GM12891 (cell line): ENCODE measurements around the gene ZNF365.
"Not testable (repeated sequence)": the region's sequence is repeated elsewhere in the genome, so short reads cannot be mapped to it uniquely, and the experiment has no call there.

ENCODE experiments used
- DNase-seq: peaks from one replicate; pipeline ENCODE4 v3.0.0; 2011; ENCODE audit warnings: low spot score; ENCODE audit not compliant: insufficient read length
- FAIRE-seq: peaks from 2 replicates; lab custom pipeline; 2011; peaks lifted over from hg19 to GRCh38; lab: Jason Lieb, UNC
- PAX5 ChIP-seq: IDR thresholded peaks from 2 replicates; pipeline ENCODE4 v1.6.1; 2011; ENCODE audit warnings: low read length, moderate library complexity, mild to moderate bottlenecking; ENCODE audit not compliant: insufficient read depth, severe bottlenecking
- POLR2A ChIP-seq: IDR thresholded peaks from 2 replicates; pipeline ENCODE4 v1.6.1; 2011; ENCODE audit warnings: low read depth, low read length, control low read depth
- POLR2AphosphoS5 ChIP-seq: IDR thresholded peaks from 2 replicates; pipeline ENCODE4 v1.6.1; 2011; ENCODE audit warnings: low read depth, low read length, control low read depth
- POU2F2 ChIP-seq: IDR thresholded peaks from 2 replicates; pipeline ENCODE4 v1.6.1; 2011; ENCODE audit warnings: low read depth, mild to moderate bottlenecking, control low read depth, low read length, moderate library complexity
- SPI1 ChIP-seq: IDR thresholded peaks from 2 replicates; pipeline ENCODE4 v1.6.1; 2011; ENCODE audit warnings: low read depth, low read length, control low read depth
- TAF1 ChIP-seq: IDR thresholded peaks from 2 replicates; pipeline ENCODE4 v1.6.1; 2011; ENCODE audit warnings: low read depth, low read length, control low read depth

ZNF365 gene

DNA sequence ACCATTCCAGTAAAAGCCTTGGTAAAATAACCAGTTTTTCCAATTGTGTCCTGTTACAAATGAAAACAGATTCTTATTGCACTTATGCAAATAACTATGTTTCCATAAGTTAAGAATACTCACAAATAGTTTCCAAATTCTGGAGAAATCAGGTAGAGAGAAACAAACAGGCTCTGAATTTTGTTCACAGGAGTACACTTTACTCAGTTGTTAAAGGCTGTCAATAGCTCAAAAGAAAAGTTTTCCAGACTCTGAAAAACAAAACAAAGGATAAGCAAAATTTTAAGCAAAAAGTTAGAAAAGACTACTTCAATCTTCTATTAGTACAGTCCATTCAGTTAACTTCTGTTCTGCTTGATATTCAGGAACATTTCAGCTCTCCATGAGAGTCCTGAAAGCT, 32.8 kb upstream of the ZNF365 start:
- DNase-seq (no peak), FAIRE-seq (no peak)
- TF ChIP-seq POU2F2 (no peak), PAX5 (no peak), POLR2A (no peak), TAF1 (no peak), POLR2AphosphoS5 (no peak), SPI1 (no peak)

DNA sequence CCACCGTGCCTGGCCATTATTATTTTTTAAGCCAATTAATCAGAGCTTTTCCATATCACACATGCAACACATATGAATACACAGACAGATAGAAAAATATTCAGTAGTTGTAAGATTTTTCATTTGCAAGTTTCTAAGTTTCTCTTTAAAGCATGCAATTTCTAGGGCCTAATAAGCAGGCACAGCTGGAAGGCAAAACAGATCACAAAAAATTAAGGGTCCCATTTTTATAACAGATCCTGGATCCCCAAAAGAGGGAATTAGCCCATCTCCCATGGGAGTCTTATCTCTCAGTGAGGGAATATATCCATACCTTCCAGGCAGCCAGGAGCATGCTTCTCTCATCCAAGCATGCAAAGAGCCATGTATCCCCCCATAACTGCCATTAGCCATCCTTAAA, 31.2 kb upstream of the ZNF365 start:
- no peak for DNase-seq
- FAIRE-seq = no peak
- TF ChIP-seq POU2F2 (no peak), PAX5 (no peak), POLR2A (no peak), POLR2AphosphoS5 (no peak), TAF1 (no peak), SPI1 (no peak)

DNA sequence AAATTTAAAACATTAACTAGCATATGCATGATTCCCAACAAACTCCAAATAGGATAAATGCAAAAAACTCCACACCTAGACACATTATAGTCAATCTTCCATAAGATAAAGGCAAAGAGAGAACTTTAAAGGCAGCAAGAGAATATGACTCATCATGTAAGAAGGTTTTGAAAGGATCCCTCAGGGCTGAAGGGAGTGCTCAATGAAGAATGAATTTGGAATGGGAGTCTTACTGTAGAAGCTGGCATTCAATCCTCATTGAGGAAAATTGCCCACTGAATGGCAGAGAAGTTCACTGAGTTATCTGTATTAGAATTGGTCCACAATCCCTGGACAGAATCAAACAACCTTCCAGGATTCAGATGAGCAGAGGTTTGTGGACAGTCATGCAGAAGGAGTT, 26.1 kb upstream of the ZNF365 start:
- no peak for FAIRE-seq

DNA sequence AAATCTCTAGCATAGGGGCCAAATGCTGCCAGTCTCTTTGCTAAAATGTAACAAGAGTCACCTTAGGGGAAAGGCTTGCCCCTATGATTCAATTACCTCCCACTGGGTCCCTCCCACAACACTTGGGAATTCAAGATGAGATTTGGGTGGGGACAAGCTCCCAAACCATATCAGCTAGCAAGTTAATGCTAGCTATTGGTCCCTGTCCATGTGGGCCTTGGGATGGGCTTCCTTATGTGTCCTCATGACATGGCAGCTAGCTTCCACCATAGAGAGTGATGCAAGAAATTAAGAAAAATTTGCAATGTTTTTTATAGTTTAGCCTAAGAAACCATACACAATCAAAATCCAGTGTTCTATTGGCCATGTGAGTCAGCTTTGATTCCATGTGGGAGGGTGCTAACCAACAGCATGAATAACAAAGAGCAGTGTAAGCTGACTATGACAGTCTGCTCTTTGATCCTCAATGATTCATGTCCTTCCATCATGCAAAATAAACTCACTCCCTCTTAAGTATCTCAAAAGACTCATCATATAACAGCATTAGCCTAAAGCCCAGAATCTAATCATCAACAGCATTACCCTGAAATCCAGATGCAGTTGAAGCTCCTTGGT, 21.7 kb upstream of the ZNF365 start:
- FAIRE-seq = no peak
- TF ChIP-seq TAF1 (no peak), POU2F2 (no peak), PAX5 (no peak), SPI1 (no peak)
- DNase-seq = no peak

More for the DNA sequence above, 26.1 kb upstream of the ZNF365 start:
- TF ChIP-seq POLR2AphosphoS5 (no peak), POU2F2 (no peak), SPI1 (no peak), TAF1 (no peak), PAX5 (no peak), POLR2A (no peak)
- DNase-seq = no peak

DNA sequence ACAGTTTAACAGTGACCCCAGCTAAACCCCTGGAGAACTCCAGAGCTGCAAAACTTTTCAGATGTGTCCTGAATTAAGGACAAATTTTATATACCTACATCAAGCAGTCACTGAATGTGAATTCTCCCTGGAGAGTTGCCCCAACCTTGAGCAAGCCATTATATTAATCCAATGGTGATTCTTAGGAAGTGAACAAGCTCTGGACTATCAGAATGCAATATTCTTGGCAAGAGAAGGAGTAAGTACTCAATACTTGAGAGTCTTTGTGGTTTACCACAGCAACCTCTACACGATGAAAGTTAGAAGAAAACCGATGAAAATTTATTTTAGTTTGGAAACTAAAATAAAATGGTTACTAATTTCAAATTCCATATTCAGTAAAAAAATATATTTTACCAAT, 19.3 kb upstream of the ZNF365 start:
- DNase-seq (no peak), FAIRE-seq (no peak)

DNA sequence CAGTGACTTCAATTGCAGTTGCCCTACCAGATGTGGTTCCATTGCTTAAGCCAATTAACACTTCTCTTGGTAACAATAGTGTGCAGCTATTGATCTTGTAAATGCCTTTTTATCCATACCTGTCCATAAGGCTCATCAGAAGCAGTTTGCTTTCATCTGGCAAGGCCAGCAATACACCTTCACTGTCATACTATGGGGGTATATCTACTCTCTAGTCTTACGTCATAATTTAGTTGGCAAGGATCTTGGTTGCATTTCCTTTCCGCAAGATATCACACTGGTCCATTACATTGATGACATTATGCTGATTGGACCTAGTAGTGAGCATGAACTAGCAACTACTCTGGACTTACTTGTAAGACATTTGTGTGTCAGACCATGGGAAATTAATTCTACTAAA, 17.7 kb upstream of the ZNF365 start:
- FAIRE-seq = no peak
- TF ChIP-seq POU2F2 (no peak), PAX5 (no peak)
- DNase-seq = no peak

More for the DNA sequence above, 19.3 kb upstream of the ZNF365 start:
- TF ChIP-seq POLR2AphosphoS5 (no peak), POLR2A (no peak), POU2F2 (no peak), TAF1 (no peak), PAX5 (no peak), SPI1 (no peak)

DNA sequence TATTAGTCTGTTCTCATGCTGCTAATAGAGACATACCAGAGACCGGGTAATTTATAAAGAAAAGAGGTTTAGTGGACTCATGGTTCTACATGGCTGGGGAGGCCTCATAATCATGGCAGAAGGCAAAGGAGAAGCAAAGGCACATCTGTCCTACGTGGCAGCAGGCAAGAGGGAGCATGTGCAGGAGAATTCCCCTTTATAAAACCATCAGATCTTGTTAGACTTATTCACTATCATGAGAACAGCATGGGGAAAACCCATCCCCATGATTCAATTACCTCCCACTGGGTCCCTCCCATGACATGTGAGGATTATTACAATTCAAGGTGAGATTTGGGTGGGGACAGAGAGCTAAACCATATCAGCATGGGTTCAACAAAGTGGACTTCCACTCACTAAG, 16.0 kb upstream of the ZNF365 start:
- not testable (repeated sequence) for DNase-seq, FAIRE-seq

DNA sequence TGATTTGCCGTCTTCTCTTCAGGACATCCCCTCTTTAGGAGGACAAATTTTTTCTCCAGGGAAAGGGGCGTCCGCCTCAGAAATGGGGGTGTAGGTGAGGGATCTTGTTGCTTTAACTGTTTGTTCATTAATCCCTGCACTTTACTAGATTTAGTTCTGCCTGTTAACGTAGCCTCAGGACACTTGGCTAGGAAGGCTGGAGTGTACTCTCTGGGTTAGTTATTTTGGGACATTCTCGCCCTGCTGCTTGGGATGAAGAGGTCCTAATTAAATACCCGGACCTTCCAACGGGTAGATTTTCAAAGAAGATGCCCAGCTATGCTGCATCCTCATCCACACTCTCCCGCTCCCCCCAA, 552 bp upstream of the ZNF365 start:
- no peak for FAIRE-seq
- DNase-seq = no peak

DNA sequence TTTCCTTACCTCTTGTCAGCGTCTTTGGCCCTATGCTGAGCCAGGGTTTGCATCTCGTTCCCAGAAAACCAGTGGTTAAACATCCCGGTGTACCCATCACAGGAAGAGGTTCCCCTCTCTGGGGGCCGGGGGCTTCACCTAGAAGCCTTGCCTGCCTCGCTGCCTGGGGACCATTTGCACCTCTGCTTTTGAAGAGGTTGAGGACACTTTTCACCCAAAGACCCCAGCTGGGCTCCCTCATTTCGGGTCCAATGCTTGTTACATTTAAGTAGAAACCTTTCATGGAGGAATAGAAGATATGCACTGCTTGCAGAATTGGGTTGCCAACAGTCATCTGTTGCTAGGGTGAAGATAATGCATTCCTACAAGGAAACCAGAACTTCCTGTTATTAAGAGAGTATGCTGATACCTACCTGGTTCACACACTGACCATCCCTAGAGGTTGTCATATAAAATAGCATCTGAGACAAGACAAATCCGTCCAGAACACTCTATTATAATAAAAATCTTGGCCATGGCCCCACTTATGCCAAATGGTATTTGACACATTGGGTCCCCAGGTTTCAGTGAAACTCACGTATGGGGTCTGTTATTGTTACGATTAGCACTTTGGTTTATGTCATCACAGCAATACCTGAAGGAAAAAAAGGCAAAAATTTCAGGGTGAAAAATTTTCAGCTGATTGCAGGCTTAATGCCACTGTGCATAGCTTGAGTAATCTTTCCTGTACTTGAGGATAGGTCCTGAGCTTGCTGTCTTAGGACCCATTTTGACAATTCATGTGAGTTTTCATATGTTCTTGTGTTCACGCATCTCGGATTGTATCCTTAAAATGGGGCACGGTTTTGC, 917 bp downstream of the ZNF365 start:
- DNase-seq = no peak
- TF ChIP-seq TAF1 (no peak), POLR2A (no peak), SPI1 (no peak), POU2F2 (no peak), POLR2AphosphoS5 (no peak), PAX5 (no peak)
- FAIRE-seq = no peak

More for the DNA sequence above, 552 bp upstream of the ZNF365 start:
- TF ChIP-seq PAX5 = no peak
- no peak for TF ChIP-seq SPI1
- TF ChIP-seq TAF1 = no peak
- no peak for TF ChIP-seq POU2F2
- TF ChIP-seq POLR2A = no peak
- TF ChIP-seq POLR2AphosphoS5 = no peak
